Left hindlimb (tissue), 1 donor: Measurements from ENCODE around the gene PTRH2.
"Not testable (repeated sequence)": the region's sequence is repeated elsewhere in the genome, so short reads cannot be mapped to it uniquely, and the experiment has no call there.

Experiments
- DNase-seq: peaks from one replicate; pipeline ENCODE4 v3.0.0-alpha.2; 2018

Gene PTRH2

GRCh38 chr17:59707149-59707970 lies at the start of gene PTRH2, which contains the start of gene VMP1:
TSS of gene PTRH2 (minus strand) at chr17:59707430. CDS start at chr17:59697978, 9,452 bp downstream.
TSS of gene VMP1 (plus strand) at chr17:59707654. CDS start at chr17:59731447, 23,793 bp downstream.
- peak; percentile 98 for DNase-seq

GRCh38 chr17:59756236-59756818 lies 49.1 kb upstream of the PTRH2 start:
- DNase-seq, result no peak

- DNase-seq, result not testable (repeated sequence)
Measured at GRCh38 chr17:59755069-59755468, 47.8 kb upstream of the PTRH2 start.

GRCh38 chr17:59754552-59754951 lies 47.3 kb upstream of the PTRH2 start:
- no peak for DNase-seq

GRCh38 chr17:59753522-59754467 lies 46.6 kb upstream of the PTRH2 start:
- no peak for DNase-seq

- DNase-seq, result no peak
Measured at GRCh38 chr17:59752922-59753321, 45.7 kb upstream of the PTRH2 start.

GRCh38 chr17:59752446-59752845 lies 45.2 kb upstream of the PTRH2 start:
- no peak for DNase-seq

GRCh38 chr17:59751955-59752413 lies 44.8 kb upstream of the PTRH2 start:
- DNase-seq, result no peak

GRCh38 chr17:59748591-59748990 lies 41.4 kb upstream of the PTRH2 start:
- no peak for DNase-seq

GRCh38 chr17:59746849-59747445 lies 39.7 kb upstream of the PTRH2 start:
- no peak for DNase-seq

- DNase-seq, result no peak
Measured at GRCh38 chr17:59745040-59745439, 37.8 kb upstream of the PTRH2 start.

- no peak for DNase-seq
Measured at GRCh38 chr17:59743842-59744241, 36.6 kb upstream of the PTRH2 start.

GRCh38 chr17:59737324-59737723 lies 30.1 kb upstream of the PTRH2 start:
- DNase-seq, result no peak

- DNase-seq, result no peak
Measured at GRCh38 chr17:59734226-59734625, 27.0 kb upstream of the PTRH2 start.

- DNase-seq, result no peak
Measured at GRCh38 chr17:59733697-59734096, 26.5 kb upstream of the PTRH2 start.

GRCh38 chr17:59730268-59730834 lies 23.1 kb upstream of the PTRH2 start:
- no peak for DNase-seq

- DNase-seq, result no peak
Measured at GRCh38 chr17:59727817-59728533, 20.7 kb upstream of the PTRH2 start.

- no peak for DNase-seq
Measured at GRCh38 chr17:59725691-59726090, 18.5 kb upstream of the PTRH2 start.

- no peak for DNase-seq
Measured at GRCh38 chr17:59723607-59724006, 16.4 kb upstream of the PTRH2 start.

- DNase-seq, result no peak
Measured at GRCh38 chr17:59723041-59723440, 15.8 kb upstream of the PTRH2 start.

- DNase-seq, result no peak
Measured at GRCh38 chr17:59722623-59723022, 15.4 kb upstream of the PTRH2 start.

- DNase-seq, result no peak
Measured at GRCh38 chr17:59719526-59719925, 12.3 kb upstream of the PTRH2 start.
